Natural killer cell treated with Interleukin-12 subunit alpha and Interleukin-12 subunit beta and Interleukin-15 and Interleukin-18, amount 100 ng/mL, for 72 hours (primary cell): ENCODE results near the gene CYP4F11. TPM values are rescaled to one million over a fixed set of nuclear protein-coding genes. Genes with fewer than 3 reads are reported as not detected.
"Not testable (repeated sequence)": the region's sequence is repeated elsewhere in the genome, so short reads cannot be mapped to it uniquely, and the experiment has no call there.

Source experiments
- ATAC-seq, 2 donors: fragments of 150-1000 bp; cut with Tn5 transposase in 1 of 2; sonication (Bioruptor Pico), chemical (Tn5 transposase) in 1 of 2; 2 replicates each; pipeline ENCODE4 v1.10.0; 2021
- DNase-seq: peaks from one replicate; pipeline ENCODE4 v3.0.0; 2022; ENCODE audit warnings: low spot score
- H3K27ac Mint-ChIP-seq, 2 donors: 1 replicate in 1 of 2; 2 replicates in 1 of 2; pipeline ENCODE4 v1.8.0; 2022; ENCODE audit warnings: mixed read lengths in 2 of 2, mild to moderate bottlenecking in 1 of 2, moderate library complexity in 1 of 2
- H3K27me3 Mint-ChIP-seq, 2 donors: 1 replicate in 1 of 2; 2 replicates in 1 of 2; pipeline ENCODE4 v1.8.0; 2022; ENCODE audit warnings: mixed read lengths in 2 of 2
- H3K36me3 Mint-ChIP-seq: one replicate; pipeline ENCODE4 v1.8.0; 2022; ENCODE audit warnings: mixed read lengths
- H3K4me1 Mint-ChIP-seq, 2 donors: 1 replicate in 1 of 2; 2 replicates in 1 of 2; pipeline ENCODE4 v1.8.0; 2022; ENCODE audit warnings: low read depth in 2 of 2, mixed read lengths in 2 of 2, mild to moderate bottlenecking in 1 of 2
- H3K4me3 Mint-ChIP-seq: one replicate; pipeline ENCODE4 v1.8.0; 2022; ENCODE audit warnings: mixed read lengths
- H3K9me3 Mint-ChIP-seq: 2 replicates; pipeline ENCODE4 v1.8.0; 2022; ENCODE audit warnings: mixed read lengths
- total RNA-seq, 2 donors: library from RNA; stranded (reverse); gene quantifications; one replicate each; pipeline ENCODE4 v1.2.3, GENCODE V29; 2022

CYP4F11 gene
- total RNA-seq, 2 donors from 2014 or later = not detected

DNA sequence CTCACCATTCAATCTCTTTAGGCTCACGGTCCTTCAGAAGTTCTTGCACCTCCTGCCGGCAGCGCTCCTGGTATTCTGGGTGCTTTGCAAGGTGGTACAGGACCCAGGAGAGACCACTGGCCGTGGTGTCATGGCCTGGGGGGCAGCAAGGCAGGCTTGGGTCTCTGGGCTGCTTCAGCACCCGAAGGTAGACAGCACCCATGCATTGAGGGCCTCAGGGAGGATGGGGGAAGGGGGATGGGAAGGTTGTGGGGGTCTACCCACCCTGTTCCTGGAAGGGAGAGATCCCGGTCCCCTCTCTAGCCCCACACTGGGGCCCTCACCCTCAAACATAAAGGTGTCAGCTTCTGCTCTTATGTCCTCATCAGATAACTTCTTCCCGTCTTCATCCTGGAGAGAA is 48.4 kb downstream of the CYP4F11 start:
- Mint-ChIP-seq H3K27me3 (peaks cover 5 to 19% of the 10 kb centered on the region in 2 donors), H3K27ac (no peak overlapping the region), H3K9me3 (peaks cover under 1% of the 10 kb centered on the region), H3K4me3 (no peak overlapping the region), H3K4me1 (no peaks in the 10 kb centered on the region), H3K36me3 (no peaks in the 10 kb centered on the region)
- no peak for ATAC-seq
- DNase-seq = no peak

GRCh38 chr19:15885167-15885566 is 49.2 kb downstream of the CYP4F11 start:
- peaks cover 8 to 23% of the 10 kb centered on the region in 2 donors for H3K27me3 Mint-ChIP-seq
- ATAC-seq (no peak), DNase-seq (no peak)
- no peak overlapping the region for H3K27ac Mint-ChIP-seq
- H3K9me3 Mint-ChIP-seq = peaks cover 3% of the 10 kb centered on the region
- H3K4me3 Mint-ChIP-seq = no peak overlapping the region
- H3K36me3 Mint-ChIP-seq = no peaks in the 10 kb centered on the region
- no peaks in the 10 kb centered on the region for H3K4me1 Mint-ChIP-seq

- H3K4me1 Mint-ChIP-seq, DNase-seq, ATAC-seq, H3K27ac Mint-ChIP-seq, H3K4me3 Mint-ChIP-seq, H3K36me3 Mint-ChIP-seq, H3K9me3 Mint-ChIP-seq: not testable (repeated sequence)
- peaks cover 12 to 28% of the 10 kb centered on the region in 2 donors for H3K27me3 Mint-ChIP-seq
Observed at GRCh38 chr19:15883329-15883728, 51.0 kb downstream of the CYP4F11 start.

GRCh38 chr19:15874821-15875474 is 59.4 kb downstream of the CYP4F11 start:
- Mint-ChIP-seq H3K27me3 (peaks cover 22 to 28% of the 10 kb centered on the region in 2 donors), H3K4me3 (no peak overlapping the region), H3K4me1 (peaks cover 7% of the 10 kb centered on the region in 2 donors), H3K9me3 (no peaks in the 10 kb centered on the region), H3K27ac (no peak overlapping the region), H3K36me3 (no peaks in the 10 kb centered on the region)
- ATAC-seq (no peak), DNase-seq (no peak)

DNA sequence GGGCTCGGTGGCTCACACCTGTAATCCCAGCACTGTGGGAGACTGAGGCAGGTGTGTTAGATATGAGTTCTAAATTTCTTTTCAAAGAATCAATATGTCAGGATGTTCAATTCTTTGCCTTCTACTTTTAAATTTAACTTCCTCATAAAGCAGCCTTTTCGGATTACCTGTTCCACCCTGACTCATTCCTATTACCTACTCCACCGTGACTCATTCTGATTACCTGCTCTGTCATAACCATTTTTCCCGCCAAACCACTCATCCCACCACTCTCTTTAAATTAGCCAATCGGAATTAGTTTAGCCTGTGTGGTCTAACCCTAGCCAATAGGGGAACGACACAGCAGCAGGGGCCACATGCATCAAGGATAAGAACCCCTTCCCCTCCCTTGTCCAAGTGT is 60.6 kb downstream of the CYP4F11 start:
- not testable (repeated sequence) for H3K27ac Mint-ChIP-seq, H3K36me3 Mint-ChIP-seq, H3K4me3 Mint-ChIP-seq, ATAC-seq, H3K9me3 Mint-ChIP-seq, DNase-seq
- peaks cover 25 to 26% of the 10 kb centered on the region in 2 donors for H3K27me3 Mint-ChIP-seq
- H3K4me1 Mint-ChIP-seq = peaks cover 11 to 13% of the 10 kb centered on the region in 2 donors

DNA sequence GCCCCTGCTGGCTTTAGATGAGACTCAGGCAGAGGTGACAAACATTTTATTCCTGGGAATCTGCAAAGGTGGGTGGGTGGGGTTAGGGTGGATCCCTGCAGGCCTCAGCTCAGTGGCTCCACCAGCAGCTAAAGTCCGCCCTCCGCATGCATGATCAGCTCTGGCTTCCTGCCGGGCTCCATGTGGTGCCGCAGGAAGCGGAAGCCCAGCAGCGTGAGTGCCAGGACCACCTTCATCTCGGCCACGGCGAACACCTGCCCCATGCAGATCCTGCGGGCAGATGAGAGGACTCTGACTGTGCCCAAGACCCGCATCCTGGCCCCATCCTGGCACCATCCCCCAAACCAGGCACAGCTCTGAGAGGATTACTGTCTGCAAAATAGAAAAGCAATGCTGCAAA is 62.8 kb downstream of the CYP4F11 start:
- H3K4me1 Mint-ChIP-seq = peaks cover 11 to 13% of the 10 kb centered on the region in 2 donors
- no peak for DNase-seq
- peaks cover 21 to 22% of the 10 kb centered on the region in 2 donors for H3K27me3 Mint-ChIP-seq
- H3K4me3 Mint-ChIP-seq = peak overlapping the region; percentile 17
- ATAC-seq = peak; percentile 36 to 64
- H3K27ac Mint-ChIP-seq = no peak overlapping the region
- H3K36me3 Mint-ChIP-seq = no peaks in the 10 kb centered on the region
- H3K9me3 Mint-ChIP-seq = no peaks in the 10 kb centered on the region

GRCh38 chr19:15869873-15870272 is 64.5 kb downstream of the CYP4F11 start:
- H3K4me1 Mint-ChIP-seq = peaks cover 3 to 6% of the 10 kb centered on the region in 2 donors
- no peak for DNase-seq
- no peaks in the 10 kb centered on the region for H3K9me3 Mint-ChIP-seq
- no peaks in the 10 kb centered on the region for H3K36me3 Mint-ChIP-seq
- no peak for ATAC-seq
- no peak overlapping the region for H3K4me3 Mint-ChIP-seq
- H3K27me3 Mint-ChIP-seq = peaks cover 11 to 13% of the 10 kb centered on the region in 2 donors
- no peak overlapping the region for H3K27ac Mint-ChIP-seq

DNA sequence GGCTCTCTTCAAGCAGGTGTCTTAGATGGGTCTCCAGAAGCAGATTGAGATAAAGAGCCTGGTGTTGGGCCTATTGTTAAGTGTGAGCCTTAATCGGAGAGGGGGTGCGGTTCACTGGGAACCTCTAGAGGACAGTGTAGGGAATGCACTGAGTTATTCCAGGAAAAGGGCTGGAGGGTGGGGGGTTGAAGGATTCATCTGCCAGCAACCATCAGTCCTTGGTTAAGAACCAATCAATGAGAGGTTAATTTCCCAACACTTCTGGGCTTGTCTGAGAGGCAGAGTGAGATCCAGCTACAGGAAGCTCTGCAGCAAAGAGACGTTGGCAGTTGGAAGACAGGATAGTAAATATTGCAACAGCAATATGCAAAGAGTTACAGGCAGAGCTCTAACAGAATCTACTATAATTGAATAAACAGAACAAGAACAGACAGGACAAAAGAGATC is 65.2 kb downstream of the CYP4F11 start:
- ATAC-seq (peak; percentile 56 to 68), DNase-seq (no peak)
- no peaks in the 10 kb centered on the region for H3K9me3 Mint-ChIP-seq

DNA sequence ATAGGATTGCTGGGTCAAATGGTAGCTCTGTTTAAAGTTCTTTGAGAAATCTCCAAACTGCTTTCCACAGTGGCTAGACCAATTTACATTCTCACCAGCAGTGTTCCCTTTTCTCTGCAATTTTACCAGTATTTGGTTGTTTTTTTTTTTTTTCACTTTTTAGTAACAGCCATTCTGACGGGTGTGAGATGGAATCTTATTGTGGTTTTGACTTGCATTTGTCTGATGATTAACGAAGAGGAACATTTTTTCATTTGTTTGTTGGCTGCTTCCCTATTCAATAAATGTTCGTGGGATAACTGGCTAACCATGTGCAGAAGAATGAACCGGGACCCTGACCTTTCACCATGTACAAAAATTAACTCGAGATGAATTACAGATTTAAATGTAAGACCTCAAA is 67.7 kb downstream of the CYP4F11 start:
- no peak for DNase-seq
- no peak overlapping the region for H3K4me3 Mint-ChIP-seq
- peaks cover 0 to 6% of the 10 kb centered on the region in 2 donors for H3K27me3 Mint-ChIP-seq
- ATAC-seq = no peak
- peaks cover 3 to 6% of the 10 kb centered on the region in 2 donors for H3K4me1 Mint-ChIP-seq
- H3K36me3 Mint-ChIP-seq = no peaks in the 10 kb centered on the region
- no peak overlapping the region for H3K27ac Mint-ChIP-seq
- H3K9me3 Mint-ChIP-seq = no peaks in the 10 kb centered on the region

More for the DNA sequence above, 65.2 kb downstream of the CYP4F11 start:
- Mint-ChIP-seq H3K27ac (no peak overlapping the region), H3K27me3 (peaks cover 4 to 9% of the 10 kb centered on the region in 2 donors), H3K36me3 (no peaks in the 10 kb centered on the region), H3K4me1 (peaks cover 3 to 6% of the 10 kb centered on the region in 2 donors), H3K4me3 (no peak overlapping the region)

- peak overlapping the region; percentile 34 for H3K4me3 Mint-ChIP-seq
- ATAC-seq (peak in 1 of 2 donors; percentile 20), DNase-seq (no peak)
- no peaks in the 10 kb centered on the region for H3K9me3 Mint-ChIP-seq
- peaks cover 0 to 6% of the 10 kb centered on the region in 2 donors for H3K27me3 Mint-ChIP-seq
- H3K4me1 Mint-ChIP-seq = peaks cover 3 to 6% of the 10 kb centered on the region in 2 donors
- H3K36me3 Mint-ChIP-seq = no peaks in the 10 kb centered on the region
- H3K27ac Mint-ChIP-seq = peak overlapping the region in 1 of 2 donors; percentile 48
Observed at GRCh38 chr19:15864824-15865223, 69.5 kb downstream of the CYP4F11 start.

GRCh38 chr19:15863272-15863671 is 71.1 kb downstream of the CYP4F11 start:
- H3K4me1 Mint-ChIP-seq = no peaks in the 10 kb centered on the region
- DNase-seq = no peak
- H3K36me3 Mint-ChIP-seq = no peaks in the 10 kb centered on the region
- no peak for ATAC-seq
- H3K9me3 Mint-ChIP-seq = no peaks in the 10 kb centered on the region
- H3K27me3 Mint-ChIP-seq = no peaks in the 10 kb centered on the region
- H3K4me3 Mint-ChIP-seq = no peak overlapping the region
- no peak overlapping the region for H3K27ac Mint-ChIP-seq

GRCh38 chr19:15862444-15862843 is 71.9 kb downstream of the CYP4F11 start:
- no peak for ATAC-seq
- Mint-ChIP-seq H3K27me3 (no peaks in the 10 kb centered on the region), H3K4me1 (no peaks in the 10 kb centered on the region), H3K9me3 (no peaks in the 10 kb centered on the region), H3K4me3 (no peak overlapping the region), H3K27ac (no peak overlapping the region), H3K36me3 (no peaks in the 10 kb centered on the region)
- no peak for DNase-seq
